Right hindlimb (tissue), 1 donor: Measurements from ENCODE around the gene TYMP.

ENCODE experiments used
- DNase-seq: peaks from one replicate; pipeline ENCODE4 v3.0.0-alpha.2; 2018

Gene TYMP, protein sequence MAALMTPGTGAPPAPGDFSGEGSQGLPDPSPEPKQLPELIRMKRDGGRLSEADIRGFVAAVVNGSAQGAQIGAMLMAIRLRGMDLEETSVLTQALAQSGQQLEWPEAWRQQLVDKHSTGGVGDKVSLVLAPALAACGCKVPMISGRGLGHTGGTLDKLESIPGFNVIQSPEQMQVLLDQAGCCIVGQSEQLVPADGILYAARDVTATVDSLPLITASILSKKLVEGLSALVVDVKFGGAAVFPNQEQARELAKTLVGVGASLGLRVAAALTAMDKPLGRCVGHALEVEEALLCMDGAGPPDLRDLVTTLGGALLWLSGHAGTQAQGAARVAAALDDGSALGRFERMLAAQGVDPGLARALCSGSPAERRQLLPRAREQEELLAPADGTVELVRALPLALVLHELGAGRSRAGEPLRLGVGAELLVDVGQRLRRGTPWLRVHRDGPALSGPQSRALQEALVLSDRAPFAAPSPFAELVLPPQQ

GRCh38 chr22:50529897-50530579, at the start of gene TYMP:
Gene TYMP (minus strand): TSS chr22:50530012. CDS start chr22:50529709, 303 bp downstream.
- DNase-seq: peak; percentile 85

DNA sequence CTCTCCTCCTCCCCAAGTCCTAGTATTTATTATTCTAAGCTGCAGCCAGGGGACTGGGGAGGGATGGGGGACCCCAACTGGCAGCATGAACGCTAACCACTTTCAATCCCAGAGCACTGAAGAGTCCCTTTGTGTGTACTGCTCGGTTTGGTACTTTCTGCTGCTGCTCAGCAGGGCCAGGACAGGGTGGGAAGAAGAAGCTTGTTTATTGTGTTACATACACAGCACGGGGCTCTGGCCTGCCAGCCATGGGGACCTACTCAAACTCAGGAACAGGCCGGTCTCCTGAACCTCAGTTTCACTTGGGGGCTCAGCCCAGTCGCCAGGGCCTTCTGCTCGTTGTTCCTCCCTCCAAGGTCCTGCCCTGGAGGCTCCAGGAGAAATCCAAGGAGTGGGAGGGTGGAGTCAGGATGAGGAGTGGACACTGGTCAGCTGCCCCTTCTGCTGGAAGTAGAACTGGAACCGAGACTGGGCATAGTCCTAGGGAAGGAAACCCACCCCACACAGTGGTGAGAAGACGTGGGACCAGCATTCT, 49.0 kb upstream of the TYMP start:
- DNase-seq: no peak

DNA sequence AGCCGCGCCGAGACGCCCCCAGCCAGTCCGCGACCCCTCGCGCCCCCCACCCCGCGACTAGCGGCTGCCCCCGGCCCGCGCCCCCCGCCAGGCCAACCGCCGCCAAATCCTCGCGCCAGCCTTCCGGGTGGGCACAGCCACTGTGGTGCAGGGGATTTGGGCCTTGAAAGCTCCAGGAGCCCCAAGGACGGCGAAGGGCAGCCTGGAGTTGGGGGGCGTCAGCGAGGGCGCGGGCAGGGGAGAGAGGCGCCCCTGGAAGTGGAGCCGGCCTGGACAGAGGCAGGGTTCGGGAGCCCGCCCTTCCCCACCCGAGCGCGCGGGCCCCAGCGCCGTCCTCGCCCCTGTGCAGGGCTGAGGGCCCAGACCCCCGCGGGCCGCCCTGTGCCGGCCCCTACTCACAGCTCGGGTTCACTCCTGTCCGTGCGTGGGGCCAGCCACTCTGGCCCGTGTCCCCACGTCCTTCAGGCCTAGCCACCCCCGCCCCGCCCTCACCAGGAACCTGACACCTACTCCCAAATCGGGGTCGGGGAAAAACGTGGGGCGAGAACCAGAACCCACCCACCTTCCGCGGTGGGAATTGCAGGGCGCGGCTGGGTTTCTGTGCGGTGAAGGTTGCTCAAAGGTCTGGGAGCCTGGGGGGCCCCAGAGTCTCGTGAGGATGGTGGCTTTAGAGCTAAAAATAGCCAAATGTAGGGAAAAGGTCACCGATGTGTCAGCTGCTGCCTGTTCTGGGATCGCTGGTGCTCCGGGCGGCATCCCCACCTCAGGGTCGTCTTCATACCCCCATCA, 48.4 kb upstream of the TYMP start, which contains the start of gene CPT1B:
Gene CPT1B (minus strand): TSS at position 441 of the 789 bp plus-strand sequence. CDS start 512 bp downstream, outside the sequence.
- no peak for DNase-seq

DNA sequence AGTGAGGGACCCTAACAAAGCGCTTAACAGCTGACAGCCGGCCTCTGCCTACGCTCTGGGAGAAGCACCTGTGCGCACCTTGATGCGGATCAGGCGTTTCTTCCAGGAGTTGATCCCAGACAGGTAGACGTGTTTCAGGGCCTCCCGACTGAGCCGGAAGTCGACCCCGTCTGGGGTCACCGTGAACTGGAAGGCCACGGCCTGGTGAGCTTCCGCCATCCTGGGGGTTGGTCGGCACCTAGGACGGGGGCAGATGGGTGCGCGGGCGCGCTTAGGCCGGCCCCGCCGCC, 47.8 kb upstream of the TYMP start:
- DNase-seq: no peak

- no peak for DNase-seq
Measured at GRCh38 chr22:50576806-50577696, 47.2 kb upstream of the TYMP start.

DNA sequence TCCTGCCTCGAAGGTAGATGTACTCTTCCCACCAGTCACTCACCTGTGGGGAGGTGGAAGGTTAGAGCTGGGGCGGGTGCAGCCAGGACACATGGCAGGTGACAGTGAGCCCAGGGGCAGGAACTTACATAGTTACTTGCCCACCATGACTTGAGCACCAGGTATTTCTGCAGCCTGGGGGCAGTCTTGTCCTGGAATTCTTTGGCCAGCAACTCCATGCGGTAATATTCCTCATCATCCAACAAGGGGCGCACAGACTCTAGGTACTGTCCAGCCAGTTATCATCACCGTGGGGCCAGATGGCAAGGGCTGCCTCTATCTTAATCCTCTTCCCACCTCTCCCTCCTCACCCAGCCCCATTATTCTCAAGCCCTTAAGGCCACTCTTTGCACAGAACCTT, 46.3 kb upstream of the TYMP start:
- no peak for DNase-seq

DNA sequence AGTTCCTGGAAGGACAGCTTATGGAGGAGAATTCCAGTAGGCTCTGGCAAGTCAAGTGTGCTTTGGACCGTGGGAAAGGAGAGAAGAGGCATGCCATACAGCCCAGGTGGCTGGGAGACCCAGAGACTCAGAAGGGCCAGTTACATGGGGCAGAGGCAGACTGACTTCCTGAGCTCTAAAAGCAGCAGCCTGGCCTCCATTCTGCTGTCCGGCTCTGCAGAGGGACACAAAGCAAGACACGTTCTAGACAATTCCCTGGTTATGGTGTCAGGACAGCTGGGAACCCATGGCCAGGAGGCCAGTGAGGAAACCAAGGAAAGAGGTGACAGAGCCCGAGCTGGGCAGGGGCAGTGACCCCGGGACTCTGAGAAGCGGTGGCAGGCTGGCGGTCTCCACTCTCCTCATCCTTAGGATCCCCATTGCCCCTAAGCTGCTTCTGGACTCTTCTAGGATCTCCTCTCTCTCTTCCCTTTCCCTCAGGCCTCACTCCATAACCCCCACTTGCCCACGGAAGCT, 45.7 kb upstream of the TYMP start:
- DNase-seq: no peak

DNA sequence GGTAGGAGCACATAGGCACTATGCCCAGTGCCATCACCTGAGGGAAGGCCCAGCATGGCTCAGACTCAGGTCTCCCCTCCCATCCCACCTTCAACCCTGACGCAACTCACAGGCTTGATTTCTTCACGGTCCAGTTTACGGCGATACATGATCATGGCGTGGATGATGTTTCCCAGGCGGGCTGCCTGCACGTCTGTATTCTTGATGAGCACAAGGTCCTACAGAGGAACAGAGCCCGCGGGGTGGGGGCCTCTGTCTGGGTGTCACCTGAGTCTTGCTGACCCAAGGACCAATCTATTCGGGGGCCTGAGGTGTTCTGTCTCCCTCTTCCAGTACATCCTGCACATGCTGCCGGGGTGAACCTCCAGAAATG, 44.6 kb upstream of the TYMP start:
- no peak for DNase-seq

- DNase-seq: no peak
Measured at GRCh38 chr22:50573491-50574382, 43.9 kb upstream of the TYMP start.

- no peak for DNase-seq
Measured at GRCh38 chr22:50572965-50573364, 43.2 kb upstream of the TYMP start.

DNA sequence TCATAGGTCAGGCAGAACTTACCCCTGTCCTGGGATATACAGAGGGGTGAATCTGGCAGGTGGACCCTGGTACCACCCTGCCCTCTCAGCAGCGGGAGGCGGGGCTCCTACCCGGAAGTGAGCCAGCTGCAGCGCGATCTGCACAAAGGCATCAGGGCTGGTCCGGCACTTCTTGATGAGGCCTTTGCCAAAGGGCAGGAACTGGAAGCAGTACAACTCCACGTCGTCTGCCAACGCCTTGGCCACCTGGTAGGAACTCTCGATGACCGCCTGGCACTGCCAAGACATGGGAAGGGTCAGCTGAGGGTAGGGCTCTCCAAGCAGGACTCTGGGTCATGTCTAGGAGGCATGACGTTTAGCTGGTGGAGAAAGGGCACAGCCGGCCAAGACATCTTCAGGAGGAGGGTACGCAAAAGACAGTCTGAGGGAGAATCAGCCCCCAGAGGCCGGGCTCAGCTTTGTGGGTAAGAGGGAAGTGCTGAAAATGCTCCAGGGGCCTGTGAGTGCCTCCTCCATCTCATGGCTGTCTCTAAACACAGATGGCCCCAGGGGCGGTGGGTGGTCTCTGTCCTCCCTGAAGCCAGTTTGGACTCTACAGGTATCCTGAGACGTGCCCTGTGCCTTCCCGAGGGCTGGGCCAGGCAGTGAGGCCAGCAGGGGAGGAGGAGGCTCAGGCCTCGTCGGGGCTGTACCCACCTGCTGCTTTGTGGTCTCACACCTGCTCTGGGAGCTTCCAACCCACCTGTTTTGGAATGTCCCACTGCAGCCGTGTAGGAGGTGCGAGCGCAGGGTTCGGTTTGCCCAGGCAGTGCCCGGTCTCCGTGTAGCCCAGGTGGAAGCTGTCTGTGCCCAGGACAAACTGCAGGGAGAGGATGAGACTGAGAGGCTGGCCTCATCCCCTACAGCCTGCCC, 41.7 kb upstream of the TYMP start:
- DNase-seq: no peak

DNA sequence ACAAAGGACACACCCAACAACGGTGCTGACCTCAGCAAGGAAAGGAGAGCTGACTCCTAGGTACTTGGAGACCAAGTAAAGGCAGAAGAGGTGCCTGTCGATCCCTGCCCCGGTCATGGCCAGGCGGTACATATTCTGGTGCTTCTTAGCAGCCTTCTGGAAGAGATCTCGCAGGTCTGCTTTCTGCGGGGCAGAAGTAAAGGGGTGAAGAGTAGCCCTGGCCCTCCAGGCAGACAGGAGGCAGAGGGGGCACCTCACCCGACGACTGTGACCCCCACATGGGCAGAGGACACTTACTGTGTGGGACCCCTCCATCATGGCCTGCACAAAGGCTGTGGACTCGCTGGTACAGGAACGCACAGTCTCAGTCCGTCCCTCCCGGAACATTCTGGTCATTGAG, 41.0 kb upstream of the TYMP start:
- no peak for DNase-seq

- DNase-seq: no peak
Measured at GRCh38 chr22:50569896-50570535, 40.2 kb upstream of the TYMP start.

- no peak for DNase-seq
Measured at GRCh38 chr22:50569041-50569459, 39.2 kb upstream of the TYMP start.

GRCh38 chr22:50568626-50569025, 38.8 kb upstream of the TYMP start:
- DNase-seq: no peak

DNA sequence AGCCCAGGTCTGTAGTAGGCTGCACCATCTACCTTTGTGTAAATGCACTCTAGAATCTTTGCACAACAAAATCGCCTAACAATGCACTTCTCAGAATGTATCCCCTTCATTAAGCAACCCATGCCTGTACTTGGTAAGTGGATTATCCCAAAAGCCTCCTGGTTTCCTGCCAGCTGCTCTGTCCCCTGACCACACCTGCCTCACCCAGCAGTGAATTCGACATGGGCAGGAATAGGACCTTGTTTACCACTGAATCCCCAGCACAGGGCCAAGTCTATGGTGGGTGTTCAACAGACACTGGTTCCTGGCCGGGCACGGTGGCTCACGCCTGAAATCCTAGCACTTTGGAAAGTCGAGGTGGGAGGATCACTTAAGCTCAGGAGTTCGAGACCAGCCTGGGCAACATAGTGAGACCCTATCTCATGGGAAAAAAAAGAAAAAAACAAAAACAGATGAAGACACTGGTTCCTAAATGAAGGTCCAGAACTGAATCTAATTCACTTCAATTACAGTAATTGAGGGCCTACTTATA, 38.0 kb upstream of the TYMP start:
- DNase-seq: no peak

DNA sequence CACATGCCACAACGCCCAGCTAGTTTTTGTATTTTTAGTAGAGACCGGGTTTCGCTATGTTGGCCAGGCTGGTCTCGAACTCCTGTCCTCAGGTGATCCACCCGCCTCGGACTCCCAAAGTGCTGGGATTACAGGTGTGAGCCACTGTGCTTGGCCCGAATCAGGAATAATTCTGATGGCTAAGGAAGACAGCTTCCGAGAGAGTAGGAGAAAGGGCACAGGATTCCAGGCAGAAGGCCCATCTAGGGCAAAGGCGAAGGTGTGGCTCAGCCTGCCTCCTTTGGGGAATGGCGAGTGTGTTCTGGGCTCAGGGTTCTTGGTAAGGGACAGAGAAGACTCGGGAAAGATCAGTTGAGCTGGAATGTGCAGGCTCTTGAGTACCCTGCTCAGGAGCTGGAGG, 34.5 kb upstream of the TYMP start:
- no peak for DNase-seq

- DNase-seq: no peak
Measured at GRCh38 chr22:50563413-50564160, 33.8 kb upstream of the TYMP start.
